Thoracic aorta (tissue), 2 donors: ENCODE data around the gene SIMC1. TPM values are rescaled to one million over a fixed set of nuclear protein-coding genes. Genes with fewer than 3 reads are reported as not detected.

Source experiments
- ATAC-seq: fragments of 150-250 bp; one replicate; pipeline ENCODE4 v1.8.0; 2017; ENCODE audit warnings: low read depth; ENCODE audit not compliant: insufficient number of reproducible peaks, low FRiP score
- DNase-seq: peaks from one replicate; pipeline ENCODE4 v3.0.0-alpha.2; 2020; ENCODE audit warnings: low spot score
- H3K27ac ChIP-seq, 2 donors: fragments of 200-600 bp; sonication (generic); 1 replicate in 1 of 2; 2 replicates in 1 of 2; pipeline ENCODE4 v1.5.1; 2016; ENCODE audit warnings: mild to moderate bottlenecking in 2 of 2, moderate library complexity in 2 of 2
- H3K27me3 ChIP-seq: fragments of 200-600 bp; sonication (generic); replicated peaks from 2 replicates; pipeline ENCODE4 v1.6.0; 2016; ENCODE audit warnings: mild to moderate bottlenecking; ENCODE audit not compliant: insufficient read depth
- H3K36me3 ChIP-seq: fragments of 200-600 bp; sonication (generic); one replicate; pipeline ENCODE4 v1.5.1; 2016
- H3K4me1 ChIP-seq, 2 donors: fragments of 200-600 bp; sonication (generic); 1 replicate in 1 of 2; 2 replicates in 1 of 2; pipeline versions ENCODE4 v1.5.1 to v1.6.0; 2016; ENCODE audit warnings: low read depth in 2 of 2, mild to moderate bottlenecking in 1 of 2; ENCODE audit not compliant: control insufficient read depth in 1 of 2
- H3K4me3 ChIP-seq: fragments of 200-600 bp; sonication (generic); 2 replicates; pipeline ENCODE4 v1.5.1; 2016; ENCODE audit warnings: mild to moderate bottlenecking
- H3K9me3 ChIP-seq: fragments of 200-600 bp; sonication (generic); 2 replicates; pipeline ENCODE4 v1.5.1; 2016
- total RNA-seq, 2 donors: library from RNA; depleted of rRNA; stranded (reverse); fragments of >200 nt; gene quantifications; one replicate each; pipeline versions ENCODE4 v1.1.0 to v1.2.3, GENCODE V29; 2016
- TF ChIP-seq, protein P1 (sequence below): fragments of 200-600 bp; sonication (generic); IDR thresholded peaks from one replicate; pipeline ENCODE4 v1.5.1; 2019; ENCODE audit warnings: antibody characterized with exemption

SIMC1 gene
- total RNA-seq, 2 donors from 2014 or later, result 17.7 to 20.3 TPM

DNA sequence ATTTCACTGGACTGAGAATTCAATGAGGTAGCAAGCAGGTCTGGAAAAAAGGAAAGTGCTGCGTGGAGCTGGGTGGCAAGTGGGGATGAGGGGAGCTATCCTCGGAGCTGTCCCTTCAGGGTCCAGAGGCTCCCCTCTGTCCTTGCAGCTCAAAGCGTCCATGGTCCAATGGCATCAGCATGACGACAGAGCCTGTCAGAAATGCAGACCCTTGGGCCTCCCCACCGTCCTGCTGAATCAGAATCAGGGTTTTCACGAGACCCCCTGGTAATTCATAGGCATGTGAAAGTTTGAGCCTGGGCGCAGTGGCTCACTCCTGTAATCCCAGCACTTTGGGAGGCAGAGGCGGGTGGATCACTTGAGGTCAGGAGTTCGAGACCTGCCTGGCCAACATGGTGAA is 155.9 kb downstream of the SIMC1 start:
- Histone ChIP-seq H3K4me3 (no peak overlapping the region), H3K36me3 (peaks cover 26% of the 10 kb centered on the region), H3K9me3 (no peaks in the 10 kb centered on the region), H3K27me3 (no peaks in the 10 kb centered on the region), H3K4me1 (peaks cover 4 to 8% of the 10 kb centered on the region in 2 donors), H3K27ac (no peak overlapping the region)
- TF ChIP-seq, protein P1, sequence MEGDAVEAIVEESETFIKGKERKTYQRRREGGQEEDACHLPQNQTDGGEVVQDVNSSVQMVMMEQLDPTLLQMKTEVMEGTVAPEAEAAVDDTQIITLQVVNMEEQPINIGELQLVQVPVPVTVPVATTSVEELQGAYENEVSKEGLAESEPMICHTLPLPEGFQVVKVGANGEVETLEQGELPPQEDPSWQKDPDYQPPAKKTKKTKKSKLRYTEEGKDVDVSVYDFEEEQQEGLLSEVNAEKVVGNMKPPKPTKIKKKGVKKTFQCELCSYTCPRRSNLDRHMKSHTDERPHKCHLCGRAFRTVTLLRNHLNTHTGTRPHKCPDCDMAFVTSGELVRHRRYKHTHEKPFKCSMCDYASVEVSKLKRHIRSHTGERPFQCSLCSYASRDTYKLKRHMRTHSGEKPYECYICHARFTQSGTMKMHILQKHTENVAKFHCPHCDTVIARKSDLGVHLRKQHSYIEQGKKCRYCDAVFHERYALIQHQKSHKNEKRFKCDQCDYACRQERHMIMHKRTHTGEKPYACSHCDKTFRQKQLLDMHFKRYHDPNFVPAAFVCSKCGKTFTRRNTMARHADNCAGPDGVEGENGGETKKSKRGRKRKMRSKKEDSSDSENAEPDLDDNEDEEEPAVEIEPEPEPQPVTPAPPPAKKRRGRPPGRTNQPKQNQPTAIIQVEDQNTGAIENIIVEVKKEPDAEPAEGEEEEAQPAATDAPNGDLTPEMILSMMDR, result no peak
- no peak for DNase-seq
- no peak for ATAC-seq

DNA sequence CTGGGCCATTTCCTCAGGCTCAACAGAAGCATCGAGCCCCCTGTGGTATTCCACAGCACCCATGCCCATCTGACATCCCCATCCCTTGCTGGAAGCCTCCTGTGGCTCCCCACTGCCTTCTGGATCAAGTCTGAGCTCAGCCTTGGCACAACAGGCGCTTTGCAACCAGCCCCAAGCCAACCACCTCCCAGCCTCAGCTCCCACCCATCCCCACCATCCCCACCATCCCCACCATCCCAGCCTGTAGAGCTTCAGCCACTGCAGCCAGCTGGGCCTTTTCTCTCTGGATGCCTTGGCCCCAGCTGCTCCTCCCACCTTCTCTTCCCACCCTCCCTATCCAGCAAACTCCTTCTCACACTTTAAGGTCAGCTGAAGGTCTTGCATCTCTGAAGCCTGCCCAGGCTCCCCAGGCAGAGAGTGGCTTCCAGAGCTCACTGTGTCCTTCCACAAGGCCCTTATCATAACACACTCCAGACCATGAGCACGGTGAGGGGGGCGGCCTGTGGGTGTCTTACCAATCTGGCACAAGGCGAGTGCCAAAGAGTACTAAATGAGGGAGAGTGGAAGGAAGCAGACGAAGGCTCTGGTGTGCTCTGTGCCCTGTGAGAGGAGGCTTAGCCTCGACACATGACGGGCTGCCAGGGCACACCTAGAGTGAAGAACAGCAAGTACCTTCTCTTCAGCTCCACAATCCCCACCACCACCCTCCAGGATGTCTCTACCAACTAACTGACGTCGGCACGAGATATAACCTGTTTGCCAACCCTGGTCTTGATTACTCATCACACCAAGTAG is 156.9 kb downstream of the SIMC1 start:
- Histone ChIP-seq H3K27ac (no peak overlapping the region), H3K4me3 (no peak overlapping the region), H3K9me3 (no peaks in the 10 kb centered on the region), H3K36me3 (peaks cover 26% of the 10 kb centered on the region), H3K27me3 (no peaks in the 10 kb centered on the region), H3K4me1 (peaks cover 0 to 2% of the 10 kb centered on the region in 2 donors)
- TF ChIP-seq, protein P1, result no peak
- ATAC-seq (no peak), DNase-seq (no peak)

Other genes with a start within 250 kb of the SIMC1 start
- 100 to 1,000 TPM in 1 of 2 donors, 10 to 100 TPM in 1; 95.9 to 154 TPM for gene KIAA1191, start 123.3 kb downstream of the SIMC1 start, total RNA-seq
- 10 to 100 TPM; 10.4 to 14.8 TPM for gene ARL10, start 127.1 kb downstream of the SIMC1 start, total RNA-seq
- 10 to 100 TPM in 1 of 2 donors, 1 to 10 TPM in 1; 6.3 to 12.6 TPM for gene NOP16, start 150.2 kb downstream of the SIMC1 start, total RNA-seq
- 10 to 100 TPM; 45.2 to 57.5 TPM for gene HIGD2A, start 150.3 kb downstream of the SIMC1 start, total RNA-seq
- gene CLTB, start 178.1 kb downstream of the SIMC1 start, total RNA-seq, result 100 to 1,000 TPM; 155 to 192 TPM
- 10 to 100 TPM; 23.0 to 31.2 TPM for gene FAF2, start 210.0 kb downstream of the SIMC1 start, total RNA-seq